HepG2 (cell line): ENCODE data around the gene COLGALT1.

Experiments used
- EP300 ChIP-seq, 3 experiments: sonication (generic) in 1 of 3; formaldehyde crosslinking in 1 of 3; IDR thresholded peaks; 2 replicates each; pipeline versions ENCODE4 v1.5.1 to v1.6.1; 2011 to 2020; ENCODE audit warnings: low read depth in 2 of 3, low read length in 2 of 3, borderline replicate concordance in 1 of 3, improper control_type of control experiment in 1 of 3, mild to moderate bottlenecking in 1 of 3, missing genetic modification reagents in 1 of 3, moderate library complexity in 1 of 3
- ZKSCAN8 ChIP-seq: IDR thresholded peaks from 2 replicates; pipeline ENCODE4 v1.6.1; 2016; ENCODE audit warnings: borderline replicate concordance, missing genetic modification reagents, missing compliant biosample characterization

DNA sequence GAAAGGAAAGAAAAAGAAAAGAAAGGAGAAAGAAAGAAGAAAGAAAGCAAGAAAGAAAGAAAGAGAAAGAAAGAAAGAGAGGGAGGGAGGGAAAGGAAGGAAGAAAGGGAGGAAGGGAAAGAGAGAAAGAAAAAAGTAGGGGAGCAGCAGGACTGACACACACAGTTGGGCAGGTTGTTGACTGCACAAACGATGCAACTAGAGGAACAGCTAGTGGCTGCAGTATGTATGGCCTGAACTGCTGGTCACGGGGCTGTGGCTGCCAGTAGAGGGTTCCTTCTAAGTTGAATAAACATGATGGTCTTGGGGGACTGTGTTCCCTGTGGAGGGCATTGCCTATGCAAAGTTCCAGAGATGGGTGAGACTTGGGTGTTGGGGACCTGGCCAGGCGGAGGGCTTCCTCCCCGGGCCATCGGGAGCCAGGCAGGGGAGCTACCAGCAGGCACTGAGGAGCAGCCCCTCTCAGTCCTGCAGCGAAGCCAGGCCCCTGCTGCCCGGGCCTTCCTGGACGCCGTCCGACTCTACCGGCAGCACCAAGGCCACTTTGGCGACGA lies 16.7 kb upstream of the COLGALT1 start:
- TF ChIP-seq EP300 (IDR thresholded peaks at IDR 0.05; ENCODE audit: low read depth in 2 of 2, low read length in 2 of 2) (no peak), EP300 (CRISPR knock-in tag; IDR thresholded peaks at IDR 0.05; ENCODE audit: borderline replicate concordance) (no peak), ZKSCAN8 (no peak)
